HEK293 (cell line): Measurements from ENCODE around the gene RTCA.

Source experiments
- CTCF ChIA-PET: fragments of 350-600 bp; formaldehyde crosslinking; extraction: SDS; loops from one replicate; lab custom pipeline; 2021; ENCODE audit warnings: antibody characterized with exemption; lab: Yijun Ruan, JAX
- POLR2A ChIA-PET: fragments of 300-600 bp; formaldehyde crosslinking; extraction: SDS; loops from one replicate; lab custom pipeline; 2020; ENCODE audit warnings: antibody characterized with exemption, inconsistent platforms; lab: Yijun Ruan, JAX
- H3K27ac ChIP-seq: fragments of 200-500 bp; sonication (Bioruptor generic); 2 replicates; pipeline ENCODE4 v1.5.1; 2014; ENCODE audit warnings: low read depth, low read length, control low read depth, inconsistent platforms; ENCODE audit errors: extremely low read depth
- H3K36me3 ChIP-seq, 2 experiments: fragments of 200-500 bp in 1 of 2; sonication (Bioruptor generic) in 1 of 2; 1 replicate in 1 of 2; 2 replicates in 1 of 2; pipeline ENCODE4 v1.5.1; 2014 to 2017; ENCODE audit warnings: inconsistent platforms in 2 of 2, low read length in 2 of 2; ENCODE audit not compliant: control insufficient read depth in 2 of 2, insufficient read depth in 1 of 2
- H3K4me1 ChIP-seq: fragments of 200-500 bp; sonication (Bioruptor generic); 2 replicates; pipeline ENCODE4 v1.5.1; 2014; ENCODE audit warnings: mild to moderate bottlenecking, low read length, inconsistent platforms; ENCODE audit not compliant: control insufficient read depth, insufficient read depth
- H3K4me3 ChIP-seq: 2 replicates; pipeline ENCODE4 v1.5.1; 2011; ENCODE audit warnings: low read depth, mild to moderate bottlenecking, control low read depth, low read length, moderate library complexity
- H3K9me3 ChIP-seq: fragments of 200-500 bp; sonication (Bioruptor generic); 2 replicates; pipeline ENCODE4 v1.5.1; 2014; ENCODE audit warnings: low read depth, low read length, inconsistent platforms; ENCODE audit not compliant: control insufficient read depth, insufficient read depth
- AEBP2 ChIP-seq: fragments of 450-650 bp; formaldehyde crosslinking; IDR thresholded peaks from 2 replicates; pipeline ENCODE4 v1.5.1; 2016; ENCODE audit warnings: missing biosample characterization, missing genetic modification characterization, borderline replicate concordance
- PRDM2 ChIP-seq: fragments of 450-650 bp; formaldehyde crosslinking; IDR thresholded peaks from 2 replicates; pipeline ENCODE4 v1.5.1; 2016; ENCODE audit warnings: missing biosample characterization, missing genetic modification characterization, borderline replicate concordance
- SALL2 ChIP-seq: fragments of 450-650 bp; formaldehyde crosslinking; IDR thresholded peaks from 2 replicates; pipeline ENCODE4 v1.5.0; 2017; ENCODE audit warnings: missing biosample characterization, mild to moderate bottlenecking, missing genetic modification characterization, borderline replicate concordance
- SCRT2 ChIP-seq: fragments of 450-650 bp; formaldehyde crosslinking; IDR thresholded peaks from 2 replicates; pipeline ENCODE4 v1.5.1; 2016; ENCODE audit warnings: missing biosample characterization, missing genetic modification characterization
- SETDB1 ChIP-seq: IDR thresholded peaks from one replicate; pipeline ENCODE4 v1.6.1; 2017; ENCODE audit warnings: mild to moderate bottlenecking, low read length, moderate library complexity, mixed read lengths; ENCODE audit not compliant: insufficient read length
- SP7 ChIP-seq: fragments of 450-650 bp; formaldehyde crosslinking; IDR thresholded peaks from 2 replicates; pipeline ENCODE4 v1.5.1; 2016; ENCODE audit warnings: missing biosample characterization, missing genetic modification characterization
- ZEB2 ChIP-seq: fragments of 450-650 bp; formaldehyde crosslinking; IDR thresholded peaks from 2 replicates; pipeline ENCODE4 v1.5.1; 2016; ENCODE audit warnings: missing biosample characterization, missing genetic modification characterization
- ZFP41 ChIP-seq: fragments of 450-650 bp; formaldehyde crosslinking; IDR thresholded peaks from 2 replicates; pipeline ENCODE4 v1.5.1; 2016; ENCODE audit warnings: missing biosample characterization, missing genetic modification characterization, borderline replicate concordance
- ZNF121 ChIP-seq: fragments of 450-650 bp; formaldehyde crosslinking; IDR thresholded peaks from 2 replicates; pipeline ENCODE4 v1.5.1; 2016; ENCODE audit warnings: missing biosample characterization, missing genetic modification characterization
- ZNF148 ChIP-seq: fragments of 450-650 bp; formaldehyde crosslinking; IDR thresholded peaks from 2 replicates; pipeline ENCODE4 v1.5.0; 2017; ENCODE audit warnings: missing biosample characterization, missing genetic modification characterization, borderline replicate concordance
- ZNF223 ChIP-seq: fragments of 450-650 bp; formaldehyde crosslinking; IDR thresholded peaks from 2 replicates; pipeline ENCODE4 v1.5.1; 2016; ENCODE audit warnings: missing biosample characterization, missing genetic modification characterization
- ZNF266 ChIP-seq: fragments of 450-650 bp; formaldehyde crosslinking; IDR thresholded peaks from 2 replicates; pipeline ENCODE4 v1.5.1; 2016; ENCODE audit warnings: missing biosample characterization, missing genetic modification characterization, low read depth
- ZNF350 ChIP-seq: fragments of 450-650 bp; formaldehyde crosslinking; IDR thresholded peaks from 2 replicates; pipeline ENCODE4 v1.5.0; 2017; ENCODE audit warnings: missing biosample characterization, mild to moderate bottlenecking, missing genetic modification characterization
- ZNF366 ChIP-seq: fragments of 450-650 bp; formaldehyde crosslinking; conservative IDR thresholded peaks from 2 replicates; pipeline ENCODE4 v1.5.1; 2016; ENCODE audit warnings: missing biosample characterization, missing genetic modification characterization
- ZNF426 ChIP-seq: fragments of 450-650 bp; formaldehyde crosslinking; IDR thresholded peaks from 2 replicates; pipeline ENCODE4 v1.5.1; 2017; ENCODE audit warnings: missing biosample characterization, missing genetic modification characterization, mild to moderate bottlenecking, inconsistent platforms, moderate library complexity
- ZNF514 ChIP-seq: fragments of 450-650 bp; formaldehyde crosslinking; IDR thresholded peaks from 2 replicates; pipeline ENCODE4 v1.5.1; 2016; ENCODE audit warnings: missing biosample characterization, missing genetic modification characterization
- ZNF623 ChIP-seq: fragments of 450-650 bp; formaldehyde crosslinking; IDR thresholded peaks from 2 replicates; pipeline ENCODE4 v1.5.1; 2016; ENCODE audit warnings: missing biosample characterization, missing genetic modification characterization
- ZNF692 ChIP-seq: fragments of 450-650 bp; formaldehyde crosslinking; IDR thresholded peaks from 2 replicates; pipeline ENCODE4 v1.5.1; 2016; ENCODE audit warnings: missing biosample characterization, missing genetic modification characterization
- ZNF747 ChIP-seq: fragments of 450-650 bp; formaldehyde crosslinking; IDR thresholded peaks from 2 replicates; pipeline ENCODE4 v1.5.1; 2016; ENCODE audit warnings: missing biosample characterization, missing genetic modification characterization
- ZNF830 ChIP-seq: fragments of 450-650 bp; IDR thresholded peaks from 2 replicates; pipeline ENCODE4 v1.5.0; 2018; ENCODE audit warnings: missing biosample characterization, missing genetic modification characterization, low read depth, mild to moderate bottlenecking, moderate library complexity
- ZSCAN4 ChIP-seq: fragments of 450-650 bp; formaldehyde crosslinking; IDR thresholded peaks from 2 replicates; pipeline ENCODE4 v1.5.1; 2017; ENCODE audit warnings: missing biosample characterization, missing genetic modification characterization

RTCA gene

GRCh38 chr1:100287162-100287561 lies 21.1 kb downstream of the RTCA start (continued):
- no peak for TF ChIP-seq PRDM2 (tag by site-specific recombination)

GRCh38 chr1:100290291-100290690 lies 24.3 kb downstream of the RTCA start:
- peaks cover 62 to 82% of the 10 kb centered on the region in 2 experiments for H3K36me3 ChIP-seq
- POLR2A ChIA-PET = no interaction called here

More at GRCh38 chr1:100290291-100290690, 24.3 kb downstream of the RTCA start:
- no peak for TF ChIP-seq SP7 (tag by site-specific recombination)
- no peak for TF ChIP-seq ZNF623 (tag by site-specific recombination)
- TF ChIP-seq ZNF121 = no peak
- no peak for TF ChIP-seq ZNF223 (tag by site-specific recombination)
- TF ChIP-seq ZEB2 (tag by site-specific recombination) = no peak
- TF ChIP-seq ZNF830 (tag by site-specific recombination) = no peak
- TF ChIP-seq ZNF148 (tag by site-specific recombination) = no peak
- TF ChIP-seq ZNF747 (tag by site-specific recombination) = no peak
- no peak for TF ChIP-seq ZNF692
- TF ChIP-seq AEBP2 (tag by site-specific recombination) = no peak
- TF ChIP-seq ZSCAN4 (tag by site-specific recombination) = no peak
- no peak for TF ChIP-seq ZNF266 (tag by site-specific recombination)
- TF ChIP-seq ZNF366 = no peak
- no peak for TF ChIP-seq SETDB1
- TF ChIP-seq ZFP41 (tag by site-specific recombination) = no peak
- no peak for TF ChIP-seq ZNF350 (tag by site-specific recombination)
- no peak for TF ChIP-seq SCRT2 (tag by site-specific recombination)
- no peak for TF ChIP-seq SALL2 (tag by site-specific recombination)
- no peak for TF ChIP-seq ZNF426 (tag by site-specific recombination)
- TF ChIP-seq ZNF514 (tag by site-specific recombination) = no peak
- CTCF ChIA-PET = interaction anchor here (0.6 to 1.3 kb wide), 4 partner anchors 68 to 583 kb away, joined by 3 to 6 read pairs (median 4); no protein-coding TSS in a partner anchor
- Histone ChIP-seq H3K27ac (no peak overlapping the region), H3K4me3 (no peak overlapping the region), H3K9me3 (no peaks in the 10 kb centered on the region), H3K4me1 (no peaks in the 10 kb centered on the region)
